ENCODE measurements around the gene CACNG8.
A peak's percentile ranks its signal among the peaks of the same experiment; 100 is the strongest.

Gene CACNG8

DNA sequence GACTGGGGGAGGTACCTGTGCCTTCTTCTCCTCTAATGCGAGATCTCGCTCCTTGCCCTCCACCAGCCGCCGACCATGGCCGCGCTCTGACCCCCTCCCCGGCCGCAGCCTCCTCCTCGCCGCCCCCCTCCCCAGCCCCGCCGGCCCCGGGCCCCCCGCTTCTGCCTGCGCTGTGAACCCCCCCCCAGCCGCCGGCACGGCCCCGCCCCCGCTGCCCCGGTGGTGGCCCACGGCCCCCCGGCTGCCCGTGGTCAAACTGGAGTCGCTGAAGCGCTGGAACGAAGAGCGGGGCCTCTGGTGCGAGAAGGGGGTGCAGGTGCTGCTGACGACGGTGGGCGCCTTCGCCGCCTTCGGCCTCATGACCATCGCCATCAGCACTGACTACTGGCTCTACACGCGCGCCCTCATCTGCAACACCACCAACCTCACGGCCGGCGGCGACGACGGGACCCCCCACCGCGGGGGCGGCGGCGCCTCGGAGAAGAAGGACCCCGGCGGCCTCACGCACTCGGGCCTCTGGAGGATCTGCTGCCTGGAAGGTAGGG, at the start of gene CACNG8:
TSS of gene CACNG8 (plus strand) at position 51 of the 545 bp plus-strand sequence.
- no peak for TF ChIP-seq PPARA (CRISPR knock-in tag; IDR thresholded peaks at IDR 0.05; ENCODE audit: borderline replicate concordance)

DNA sequence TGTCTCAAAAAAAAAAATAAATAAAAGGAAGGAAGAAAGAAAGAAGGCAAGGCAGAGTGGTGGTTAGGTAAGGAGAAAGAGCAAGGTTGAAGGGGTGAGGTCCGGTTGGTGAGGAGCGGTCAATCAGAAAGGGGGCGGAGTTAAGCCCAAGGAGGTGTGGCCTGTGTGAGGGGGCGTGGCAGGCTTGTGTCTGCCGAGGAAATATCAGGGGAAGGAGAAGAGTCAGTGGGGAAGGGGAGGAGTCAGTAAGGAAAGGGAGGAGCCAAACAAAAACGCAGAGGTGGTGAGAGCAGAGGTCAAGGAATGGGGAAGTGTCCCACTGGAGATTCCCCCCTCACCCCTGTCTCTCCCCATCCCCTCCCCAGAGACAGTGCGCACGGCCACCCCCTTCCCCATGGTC, 47.7 kb upstream of the CACNG8 start:
- TF ChIP-seq ESRRG (CRISPR knock-in tag; IDR thresholded peaks at IDR 0.05) (no peak), ZC3H10 (CRISPR knock-in tag; IDR thresholded peaks at IDR 0.05) (no peak), CSDC2 (CRISPR knock-in tag; IDR thresholded peaks at IDR 0.05) (no peak), TCF4 (CRISPR knock-in tag; IDR thresholded peaks at IDR 0.05; ENCODE audit: borderline replicate concordance) (no peak), OSR1 (CRISPR knock-in tag; IDR thresholded peaks at IDR 0.05) (no peak), ZFP3 (CRISPR knock-in tag; IDR thresholded peaks at IDR 0.05) (no peak), ZNF8 (CRISPR knock-in tag; IDR thresholded peaks at IDR 0.05) (no peak), ZFP30 (CRISPR knock-in tag; IDR thresholded peaks at IDR 0.05) (no peak), TOX (CRISPR knock-in tag; IDR thresholded peaks at IDR 0.05; ENCODE audit: borderline replicate concordance) (no peak), BACH2 (CRISPR knock-in tag; IDR thresholded peaks at IDR 0.05; ENCODE audit: borderline replicate concordance) (no peak), ARNTL (CRISPR knock-in tag; IDR thresholded peaks at IDR 0.05; ENCODE audit: borderline replicate concordance, low read depth) (no peak)
- TF ChIP-seq, protein P1, sequence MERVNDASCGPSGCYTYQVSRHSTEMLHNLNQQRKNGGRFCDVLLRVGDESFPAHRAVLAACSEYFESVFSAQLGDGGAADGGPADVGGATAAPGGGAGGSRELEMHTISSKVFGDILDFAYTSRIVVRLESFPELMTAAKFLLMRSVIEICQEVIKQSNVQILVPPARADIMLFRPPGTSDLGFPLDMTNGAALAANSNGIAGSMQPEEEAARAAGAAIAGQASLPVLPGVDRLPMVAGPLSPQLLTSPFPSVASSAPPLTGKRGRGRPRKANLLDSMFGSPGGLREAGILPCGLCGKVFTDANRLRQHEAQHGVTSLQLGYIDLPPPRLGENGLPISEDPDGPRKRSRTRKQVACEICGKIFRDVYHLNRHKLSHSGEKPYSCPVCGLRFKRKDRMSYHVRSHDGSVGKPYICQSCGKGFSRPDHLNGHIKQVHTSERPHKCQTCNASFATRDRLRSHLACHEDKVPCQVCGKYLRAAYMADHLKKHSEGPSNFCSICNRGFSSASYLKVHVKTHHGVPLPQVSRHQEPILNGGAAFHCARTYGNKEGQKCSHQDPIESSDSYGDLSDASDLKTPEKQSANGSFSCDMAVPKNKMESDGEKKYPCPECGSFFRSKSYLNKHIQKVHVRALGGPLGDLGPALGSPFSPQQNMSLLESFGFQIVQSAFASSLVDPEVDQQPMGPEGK (CRISPR knock-in tag; IDR thresholded peaks at IDR 0.05; ENCODE audit: borderline replicate concordance) = no peak
- TF ChIP-seq, protein P2, sequence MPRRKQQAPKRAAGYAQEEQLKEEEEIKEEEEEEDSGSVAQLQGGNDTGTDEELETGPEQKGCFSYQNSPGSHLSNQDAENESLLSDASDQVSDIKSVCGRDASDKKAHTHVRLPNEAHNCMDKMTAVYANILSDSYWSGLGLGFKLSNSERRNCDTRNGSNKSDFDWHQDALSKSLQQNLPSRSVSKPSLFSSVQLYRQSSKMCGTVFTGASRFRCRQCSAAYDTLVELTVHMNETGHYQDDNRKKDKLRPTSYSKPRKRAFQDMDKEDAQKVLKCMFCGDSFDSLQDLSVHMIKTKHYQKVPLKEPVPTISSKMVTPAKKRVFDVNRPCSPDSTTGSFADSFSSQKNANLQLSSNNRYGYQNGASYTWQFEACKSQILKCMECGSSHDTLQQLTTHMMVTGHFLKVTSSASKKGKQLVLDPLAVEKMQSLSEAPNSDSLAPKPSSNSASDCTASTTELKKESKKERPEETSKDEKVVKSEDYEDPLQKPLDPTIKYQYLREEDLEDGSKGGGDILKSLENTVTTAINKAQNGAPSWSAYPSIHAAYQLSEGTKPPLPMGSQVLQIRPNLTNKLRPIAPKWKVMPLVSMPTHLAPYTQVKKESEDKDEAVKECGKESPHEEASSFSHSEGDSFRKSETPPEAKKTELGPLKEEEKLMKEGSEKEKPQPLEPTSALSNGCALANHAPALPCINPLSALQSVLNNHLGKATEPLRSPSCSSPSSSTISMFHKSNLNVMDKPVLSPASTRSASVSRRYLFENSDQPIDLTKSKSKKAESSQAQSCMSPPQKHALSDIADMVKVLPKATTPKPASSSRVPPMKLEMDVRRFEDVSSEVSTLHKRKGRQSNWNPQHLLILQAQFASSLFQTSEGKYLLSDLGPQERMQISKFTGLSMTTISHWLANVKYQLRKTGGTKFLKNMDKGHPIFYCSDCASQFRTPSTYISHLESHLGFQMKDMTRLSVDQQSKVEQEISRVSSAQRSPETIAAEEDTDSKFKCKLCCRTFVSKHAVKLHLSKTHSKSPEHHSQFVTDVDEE (CRISPR knock-in tag; IDR thresholded peaks at IDR 0.05) = no peak
- TF ChIP-seq, protein P3, sequence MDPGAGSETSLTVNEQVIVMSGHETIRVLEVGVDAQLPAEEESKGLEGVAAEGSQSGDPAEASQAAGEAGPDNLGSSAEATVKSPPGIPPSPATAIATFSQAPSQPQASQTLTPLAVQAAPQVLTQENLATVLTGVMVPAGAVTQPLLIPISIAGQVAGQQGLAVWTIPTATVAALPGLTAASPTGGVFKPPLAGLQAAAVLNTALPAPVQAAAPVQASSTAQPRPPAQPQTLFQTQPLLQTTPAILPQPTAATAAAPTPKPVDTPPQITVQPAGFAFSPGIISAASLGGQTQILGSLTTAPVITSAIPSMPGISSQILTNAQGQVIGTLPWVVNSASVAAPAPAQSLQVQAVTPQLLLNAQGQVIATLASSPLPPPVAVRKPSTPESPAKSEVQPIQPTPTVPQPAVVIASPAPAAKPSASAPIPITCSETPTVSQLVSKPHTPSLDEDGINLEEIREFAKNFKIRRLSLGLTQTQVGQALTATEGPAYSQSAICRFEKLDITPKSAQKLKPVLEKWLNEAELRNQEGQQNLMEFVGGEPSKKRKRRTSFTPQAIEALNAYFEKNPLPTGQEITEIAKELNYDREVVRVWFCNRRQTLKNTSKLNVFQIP (CRISPR knock-in tag; IDR thresholded peaks at IDR 0.05; ENCODE audit: borderline replicate concordance, low read depth) = no peak
- TF ChIP-seq, protein P4, sequence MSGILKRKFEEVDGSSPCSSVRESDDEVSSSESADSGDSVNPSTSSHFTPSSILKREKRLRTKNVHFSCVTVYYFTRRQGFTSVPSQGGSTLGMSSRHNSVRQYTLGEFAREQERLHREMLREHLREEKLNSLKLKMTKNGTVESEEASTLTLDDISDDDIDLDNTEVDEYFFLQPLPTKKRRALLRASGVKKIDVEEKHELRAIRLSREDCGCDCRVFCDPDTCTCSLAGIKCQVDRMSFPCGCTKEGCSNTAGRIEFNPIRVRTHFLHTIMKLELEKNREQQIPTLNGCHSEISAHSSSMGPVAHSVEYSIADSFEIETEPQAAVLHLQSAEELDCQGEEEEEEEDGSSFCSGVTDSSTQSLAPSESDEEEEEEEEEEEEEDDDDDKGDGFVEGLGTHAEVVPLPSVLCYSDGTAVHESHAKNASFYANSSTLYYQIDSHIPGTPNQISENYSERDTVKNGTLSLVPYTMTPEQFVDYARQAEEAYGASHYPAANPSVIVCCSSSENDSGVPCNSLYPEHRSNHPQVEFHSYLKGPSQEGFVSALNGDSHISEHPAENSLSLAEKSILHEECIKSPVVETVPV (CRISPR knock-in tag; IDR thresholded peaks at IDR 0.05) = no peak
- TF ChIP-seq, protein P5, sequence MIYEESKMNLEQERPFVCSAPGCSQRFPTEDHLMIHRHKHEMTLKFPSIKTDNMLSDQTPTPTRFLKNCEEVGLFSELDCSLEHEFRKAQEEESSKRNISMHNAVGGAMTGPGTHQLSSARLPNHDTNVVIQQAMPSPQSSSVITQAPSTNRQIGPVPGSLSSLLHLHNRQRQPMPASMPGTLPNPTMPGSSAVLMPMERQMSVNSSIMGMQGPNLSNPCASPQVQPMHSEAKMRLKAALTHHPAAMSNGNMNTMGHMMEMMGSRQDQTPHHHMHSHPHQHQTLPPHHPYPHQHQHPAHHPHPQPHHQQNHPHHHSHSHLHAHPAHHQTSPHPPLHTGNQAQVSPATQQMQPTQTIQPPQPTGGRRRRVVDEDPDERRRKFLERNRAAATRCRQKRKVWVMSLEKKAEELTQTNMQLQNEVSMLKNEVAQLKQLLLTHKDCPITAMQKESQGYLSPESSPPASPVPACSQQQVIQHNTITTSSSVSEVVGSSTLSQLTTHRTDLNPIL (CRISPR knock-in tag; IDR thresholded peaks at IDR 0.05; ENCODE audit: low read depth) = no peak
- ATAC-seq = peak; percentile 47; the same call in 1 of the 3 replicates

More for the DNA sequence above, at the start of gene CACNG8:
- ATAC-seq = no peak

DNA sequence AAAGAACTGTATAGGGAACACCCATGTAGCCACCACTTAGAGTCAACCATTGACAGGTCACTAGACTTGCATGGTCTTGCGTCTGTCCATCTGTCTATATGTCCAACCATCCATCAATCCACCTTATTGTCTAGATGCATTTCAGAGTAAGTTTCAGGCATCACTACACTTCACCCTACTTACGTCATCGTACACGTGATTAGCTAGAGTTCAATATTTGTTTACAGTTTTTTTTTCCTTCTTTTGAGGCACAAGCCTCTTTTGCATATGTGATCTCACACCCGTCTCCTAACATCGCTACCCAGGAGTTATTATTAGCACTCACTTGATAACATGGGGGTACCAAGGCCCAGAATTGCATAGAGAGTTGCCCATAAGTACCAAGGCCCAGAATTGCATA, 46.7 kb upstream of the CACNG8 start:
- ATAC-seq = no peak
- TF ChIP-seq, protein P3 (CRISPR knock-in tag; IDR thresholded peaks at IDR 0.05; ENCODE audit: borderline replicate concordance, low read depth) = no peak
- TF ChIP-seq TOX (CRISPR knock-in tag; IDR thresholded peaks at IDR 0.05; ENCODE audit: borderline replicate concordance) = no peak
- TF ChIP-seq, protein P4 (CRISPR knock-in tag; IDR thresholded peaks at IDR 0.05) = no peak
- TF ChIP-seq ZFP30 (CRISPR knock-in tag; IDR thresholded peaks at IDR 0.05) = no peak
- TF ChIP-seq CSDC2 (CRISPR knock-in tag; IDR thresholded peaks at IDR 0.05) = no peak
- TF ChIP-seq SNAI2 (CRISPR knock-in tag; IDR thresholded peaks at IDR 0.05) = no peak

Data from SK-N-SH treated with all-trans-retinoic acid at 6 μM for 48 hours (cell line).